H9 (cell line): ENCODE data around the gene DMRT1. TPM values are rescaled to one million over a fixed set of nuclear protein-coding genes. Genes with fewer than 3 reads are reported as not detected.

Experiments used
- DNase-seq: peaks from one replicate; pipeline ENCODE4 v3.0.0-alpha.2; 2017
- H2AFZ ChIP-seq: one replicate; pipeline ENCODE4 v1.6.1; 2013; ENCODE audit warnings: mild to moderate bottlenecking, low read length, control low read depth, moderate library complexity
- H2AK5ac ChIP-seq: 2 replicates; pipeline ENCODE4 v1.6.1; 2013; ENCODE audit warnings: low read length, control low read depth, mixed read lengths; ENCODE audit not compliant: insufficient read length
- H2BK120ac ChIP-seq: one replicate; pipeline ENCODE4 v1.6.1; 2013; ENCODE audit warnings: low read depth, mild to moderate bottlenecking, low read length, control low read depth, inconsistent platforms; ENCODE audit not compliant: poor library complexity, severe bottlenecking
- H2BK12ac ChIP-seq: 2 replicates; pipeline ENCODE4 v1.6.1; 2013; ENCODE audit warnings: low read length, control low read depth, mixed read lengths, low read depth; ENCODE audit not compliant: insufficient read length
- H2BK15ac ChIP-seq: 2 replicates; pipeline ENCODE4 v1.6.1; 2013; ENCODE audit warnings: low read depth, low read length, control low read depth
- H2BK20ac ChIP-seq: one replicate; pipeline ENCODE4 v1.6.1; 2013; ENCODE audit warnings: low read depth, mild to moderate bottlenecking, low read length, control low read depth, inconsistent platforms; ENCODE audit not compliant: poor library complexity, severe bottlenecking
- H2BK5ac ChIP-seq: 2 replicates; pipeline ENCODE4 v1.6.1; 2013; ENCODE audit warnings: low read length, control low read depth, mixed read lengths; ENCODE audit not compliant: insufficient read length
- H3K14ac ChIP-seq: 2 replicates; pipeline ENCODE4 v1.6.1; 2013; ENCODE audit warnings: low read length, control low read depth; ENCODE audit not compliant: insufficient read depth
- H3K18ac ChIP-seq: 2 replicates; pipeline ENCODE4 v1.6.1; 2013; ENCODE audit warnings: low read depth, mild to moderate bottlenecking, mixed read lengths, low read length, control low read depth; ENCODE audit not compliant: insufficient read length
- H3K23ac ChIP-seq: 2 replicates; pipeline ENCODE4 v1.6.1; 2013; ENCODE audit warnings: low read length, control low read depth, mixed read lengths, low read depth; ENCODE audit not compliant: insufficient read length
- H3K23me2 ChIP-seq: 2 replicates; pipeline ENCODE4 v1.6.1; 2013; ENCODE audit warnings: low read depth, mild to moderate bottlenecking, mixed read lengths, low read length, control low read depth; ENCODE audit not compliant: insufficient read length, poor library complexity, severe bottlenecking
- H3K27ac ChIP-seq: 2 replicates; pipeline ENCODE4 v1.5.1; 2013; ENCODE audit warnings: low read length, control low read depth, mixed read lengths, low read depth; ENCODE audit not compliant: insufficient read length
- H3K27me3 ChIP-seq: 2 replicates; pipeline ENCODE4 v1.6.1; 2013; ENCODE audit warnings: low read length, control low read depth, inconsistent platforms; ENCODE audit not compliant: insufficient read depth
- H3K4ac ChIP-seq: 2 replicates; pipeline ENCODE4 v1.6.1; 2013; ENCODE audit warnings: low read depth, mild to moderate bottlenecking, control low read depth, inconsistent platforms, low read length, moderate library complexity
- H3K4me1 ChIP-seq: 2 replicates; pipeline ENCODE4 v1.6.1; 2013; ENCODE audit warnings: low read length, control low read depth, inconsistent platforms; ENCODE audit not compliant: insufficient read depth
- H3K4me2 ChIP-seq: 2 replicates; pipeline ENCODE4 v1.6.1; 2013; ENCODE audit warnings: low read length, control low read depth, mixed read lengths; ENCODE audit not compliant: insufficient read length, insufficient read depth
- H3K56ac ChIP-seq: 2 replicates; pipeline ENCODE4 v1.6.1; 2013; ENCODE audit warnings: low read depth, mild to moderate bottlenecking, mixed read lengths, low read length, control low read depth; ENCODE audit not compliant: insufficient read length
- H3K79me1 ChIP-seq: 2 replicates; pipeline ENCODE4 v1.6.1; 2013; ENCODE audit warnings: low read depth, mild to moderate bottlenecking, moderate library complexity, low read length, control low read depth, inconsistent platforms; ENCODE audit not compliant: insufficient read depth, poor library complexity, severe bottlenecking
- H3K79me2 ChIP-seq: 2 replicates; pipeline ENCODE4 v1.6.1; 2013; ENCODE audit warnings: low read length, control low read depth, inconsistent platforms; ENCODE audit not compliant: insufficient read depth
- H3K9ac ChIP-seq: 2 replicates; pipeline ENCODE4 v1.6.1; 2013; ENCODE audit warnings: low read length, control low read depth, mixed read lengths; ENCODE audit not compliant: insufficient read length; ENCODE audit errors: extremely low read depth
- H3K9me3 ChIP-seq: one replicate; pipeline ENCODE4 v1.6.1; 2013; ENCODE audit warnings: low read depth, low read length, inconsistent platforms; ENCODE audit not compliant: control insufficient read depth
- H3T11ph ChIP-seq: one replicate; pipeline ENCODE4 v1.6.1; 2013; ENCODE audit warnings: mild to moderate bottlenecking, low read length, control low read depth, inconsistent platforms
- H4K20me1 ChIP-seq: one replicate; pipeline ENCODE4 v1.6.1; 2013; ENCODE audit not compliant: control insufficient read depth, insufficient read length, insufficient read depth
- H4K5ac ChIP-seq: 2 replicates; pipeline ENCODE4 v1.6.1; 2013; ENCODE audit warnings: low read depth, mild to moderate bottlenecking, mixed read lengths, low read length, control low read depth; ENCODE audit not compliant: insufficient read length
- H4K8ac ChIP-seq: replicated peaks from 2 replicates; pipeline ENCODE4 v1.6.1; 2013; ENCODE audit warnings: low read length, control low read depth, mixed read lengths, low read depth; ENCODE audit not compliant: insufficient read length
- H4K91ac ChIP-seq: 2 replicates; pipeline ENCODE4 v1.6.1; 2013; ENCODE audit warnings: low read depth, mild to moderate bottlenecking, moderate library complexity, mixed read lengths, low read length, control low read depth; ENCODE audit not compliant: insufficient read length
- H3K27ac Mint-ChIP-seq, 3 experiments: 2 replicates in 2 of 3; 3 replicates in 1 of 3; pipeline ENCODE4 v1.8.0; 2020 to 2021; ENCODE audit warnings: mixed read lengths in 3 of 3, mild to moderate bottlenecking in 1 of 3, moderate library complexity in 1 of 3
- H3K27me3 Mint-ChIP-seq: 2 replicates; pipeline ENCODE4 v1.8.0; 2021; ENCODE audit warnings: low read depth, mild to moderate bottlenecking, moderate library complexity, mixed read lengths
- H3K36me3 Mint-ChIP-seq, 3 experiments: 2 replicates in 2 of 3; 3 replicates in 1 of 3; pipeline ENCODE4 v1.8.0; 2020 to 2021; ENCODE audit warnings: low read depth in 3 of 3, mixed read lengths in 3 of 3; ENCODE audit not compliant: insufficient read depth in 1 of 3
- H3K4me1 Mint-ChIP-seq, 2 experiments: 2 replicates each; pipeline ENCODE4 v1.8.0; 2020; ENCODE audit warnings: mixed read lengths in 2 of 2
- H3K4me3 Mint-ChIP-seq, 2 experiments: 2 replicates in 1 of 2; 3 replicates in 1 of 2; pipeline ENCODE4 v1.8.0; 2020 to 2021; ENCODE audit warnings: mild to moderate bottlenecking in 2 of 2, mixed read lengths in 2 of 2, moderate library complexity in 1 of 2
- H3K9me3 Mint-ChIP-seq, 2 experiments: 2 replicates in 1 of 2; 3 replicates in 1 of 2; pipeline ENCODE4 v1.8.0; 2020; ENCODE audit warnings: mild to moderate bottlenecking in 2 of 2, mixed read lengths in 2 of 2, moderate library complexity in 1 of 2
- WGBS: extraction: QIAGEN DNeasy Blood & Tissue Kit; methylation state at CpG from one replicate; pipeline ENCODE4 v1.1.7; 2013; ENCODE audit warnings: missing lambda C conversion rate, low lambda C conversion rate, mixed read lengths; ENCODE audit not compliant: insufficient read length; ENCODE audit errors: extremely low coverage; 5-methylcytosine and 5-hydroxymethylcytosine counted together
- total RNA-seq: library from RNA; stranded (reverse); gene quantifications from 2 replicates; pipeline ENCODE4 v1.2.1, GENCODE V29; 2021
- TF ChIP-seq, protein P1 (sequence below): fragments of 200-600 bp; sonication (generic); conservative IDR thresholded peaks from 3 replicates; pipeline ENCODE4 v1.8.0; 2021; ENCODE audit warnings: antibody characterized with exemption, mild to moderate bottlenecking

DMRT1 gene
- total RNA-seq, 1 experiment from 2014 or later: not detected

DNA sequence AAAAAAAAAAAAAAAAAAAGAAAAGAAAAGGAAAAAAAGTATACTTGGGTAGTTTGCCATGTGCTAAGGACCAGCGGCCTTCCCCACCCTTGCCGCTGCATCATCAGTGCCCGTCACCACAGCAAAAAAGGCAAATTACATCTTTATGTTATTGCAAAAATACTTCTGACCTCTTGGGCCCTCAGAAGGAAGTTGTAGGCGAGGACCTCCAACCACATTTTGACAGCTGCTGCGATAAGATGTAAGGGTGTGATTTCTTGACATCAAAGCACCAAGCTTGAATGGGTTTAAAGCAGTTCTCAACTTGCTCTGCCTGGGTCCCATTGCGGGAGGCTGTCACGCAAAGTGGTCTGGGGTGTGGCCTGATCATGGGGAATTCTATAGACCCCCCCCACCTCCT, 39.2 kb downstream of the DMRT1 start:
- DNase-seq: no peak
- Histone ChIP-seq H3K27me3 (no peaks in the 10 kb centered on the region), H3K27ac (no peak overlapping the region), H4K8ac (no peak overlapping the region), H3K14ac (no peak overlapping the region), H3K4me2 (no peak overlapping the region), H2BK15ac (no peak overlapping the region), H3K9me3 (no peaks in the 10 kb centered on the region), H2AFZ (no peak overlapping the region), H3K79me2 (no peaks in the 10 kb centered on the region), H2AK5ac (no peak overlapping the region), H3K79me1 (no peaks in the 10 kb centered on the region), H4K20me1 (no peaks in the 10 kb centered on the region), H4K91ac (no peak overlapping the region), H2BK12ac (no peak overlapping the region), H2BK20ac (no peak overlapping the region), H3K4ac (no peak overlapping the region), H3K56ac (no peak overlapping the region), H3K23me2 (no peaks in the 10 kb centered on the region), H4K5ac (no peak overlapping the region), H3K4me1 (no peaks in the 10 kb centered on the region), H3K23ac (no peak overlapping the region), H2BK120ac (no peak overlapping the region), H2BK5ac (no peak overlapping the region), H3K18ac (no peak overlapping the region), H3K9ac (no peak overlapping the region), H3T11ph (no peak overlapping the region)
- TF ChIP-seq, protein P1, sequence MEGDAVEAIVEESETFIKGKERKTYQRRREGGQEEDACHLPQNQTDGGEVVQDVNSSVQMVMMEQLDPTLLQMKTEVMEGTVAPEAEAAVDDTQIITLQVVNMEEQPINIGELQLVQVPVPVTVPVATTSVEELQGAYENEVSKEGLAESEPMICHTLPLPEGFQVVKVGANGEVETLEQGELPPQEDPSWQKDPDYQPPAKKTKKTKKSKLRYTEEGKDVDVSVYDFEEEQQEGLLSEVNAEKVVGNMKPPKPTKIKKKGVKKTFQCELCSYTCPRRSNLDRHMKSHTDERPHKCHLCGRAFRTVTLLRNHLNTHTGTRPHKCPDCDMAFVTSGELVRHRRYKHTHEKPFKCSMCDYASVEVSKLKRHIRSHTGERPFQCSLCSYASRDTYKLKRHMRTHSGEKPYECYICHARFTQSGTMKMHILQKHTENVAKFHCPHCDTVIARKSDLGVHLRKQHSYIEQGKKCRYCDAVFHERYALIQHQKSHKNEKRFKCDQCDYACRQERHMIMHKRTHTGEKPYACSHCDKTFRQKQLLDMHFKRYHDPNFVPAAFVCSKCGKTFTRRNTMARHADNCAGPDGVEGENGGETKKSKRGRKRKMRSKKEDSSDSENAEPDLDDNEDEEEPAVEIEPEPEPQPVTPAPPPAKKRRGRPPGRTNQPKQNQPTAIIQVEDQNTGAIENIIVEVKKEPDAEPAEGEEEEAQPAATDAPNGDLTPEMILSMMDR: no peak
- Mint-ChIP-seq H3K9me3 (no peaks in the 10 kb centered on the region), H3K4me1 (peaks cover 0 to 4% of the 10 kb centered on the region in 2 experiments; a peak in 1 of 4 replicates), H3K27ac (no peak overlapping the region), H3K4me3 (no peak overlapping the region), H3K36me3 (no peaks in the 10 kb centered on the region), H3K27me3 (peaks cover 70% of the 10 kb centered on the region)
- no CpG with 5 or more reads among the region's 7 CpGs for WGBS
